Measurements from ENCODE around the gene TPX2.
A peak's percentile ranks its signal among the peaks of the same experiment; 100 is the strongest.

Gene TPX2

GRCh38 chr20:31830406-31830981 lies 91.4 kb downstream of the TPX2 start:
- no peak for DNase-seq (ENCODE audit: low read depth in 2 of 2, low spot score in 1 of 2)

- no peak for DNase-seq (ENCODE audit: low read depth in 2 of 2, low spot score in 1 of 2)
These were observed 92.1 kb downstream of the TPX2 start for GRCh38 chr20:31831211-31831610.

GRCh38 chr20:31831771-31832306 lies 92.7 kb downstream of the TPX2 start:
- DNase-seq (ENCODE audit: low read depth in 2 of 2, low spot score in 1 of 2), result no peak

- peak in 1 of 2 donors; percentile 37 for DNase-seq (ENCODE audit: low read depth in 2 of 2, low spot score in 1 of 2)
These were observed 94.2 kb downstream of the TPX2 start for GRCh38 chr20:31833130-31833930.

GRCh38 chr20:31833931-31834521 lies 94.9 kb downstream of the TPX2 start:
- no peak for DNase-seq (ENCODE audit: low read depth in 2 of 2, low spot score in 1 of 2)

GRCh38 chr20:31835554-31835953 lies 96.5 kb downstream of the TPX2 start:
- DNase-seq (ENCODE audit: low read depth in 2 of 2, low spot score in 1 of 2), result no peak

- DNase-seq (ENCODE audit: low read depth in 2 of 2, low spot score in 1 of 2), result peak in 1 of 2 donors; percentile 6
These were observed 97.1 kb downstream of the TPX2 start for GRCh38 chr20:31835977-31836852.

GRCh38 chr20:31836853-31837608 lies 97.9 kb downstream of the TPX2 start:
- DNase-seq (ENCODE audit: low read depth in 2 of 2, low spot score in 1 of 2), result no peak

- DNase-seq (ENCODE audit: low read depth in 2 of 2, low spot score in 1 of 2), result no peak
These were observed 98.9 kb downstream of the TPX2 start for GRCh38 chr20:31837896-31838397.

GRCh38 chr20:31838646-31839292 lies 99.7 kb downstream of the TPX2 start:
- no peak for DNase-seq (ENCODE audit: low read depth in 2 of 2, low spot score in 1 of 2)

GRCh38 chr20:31839782-31840487 lies 100.8 kb downstream of the TPX2 start:
- no peak for DNase-seq (ENCODE audit: low read depth in 2 of 2, low spot score in 1 of 2)

GRCh38 chr20:31840906-31841816 lies 102.1 kb downstream of the TPX2 start:
- no peak for DNase-seq (ENCODE audit: low read depth in 2 of 2, low spot score in 1 of 2)

- no peak for DNase-seq (ENCODE audit: low read depth in 2 of 2, low spot score in 1 of 2)
These were observed 102.8 kb downstream of the TPX2 start for GRCh38 chr20:31841928-31842327.

GRCh38 chr20:31842471-31843157 lies 103.5 kb downstream of the TPX2 start:
- DNase-seq (ENCODE audit: low read depth in 2 of 2, low spot score in 1 of 2), result no peak

- DNase-seq (ENCODE audit: low read depth in 2 of 2, low spot score in 1 of 2), result no peak
These were observed 104.2 kb downstream of the TPX2 start for GRCh38 chr20:31843288-31843687.

GRCh38 chr20:31843881-31844280 lies 104.8 kb downstream of the TPX2 start:
- DNase-seq (ENCODE audit: low read depth in 2 of 2, low spot score in 1 of 2), result no peak

- DNase-seq (ENCODE audit: low read depth in 2 of 2, low spot score in 1 of 2), result no peak
These were observed 105.7 kb downstream of the TPX2 start for GRCh38 chr20:31844737-31845299.

Measured in stimulated activated CD8-positive, alpha-beta memory T cell treated with anti-CD3 and anti-CD28 coated beads, Interleukin-4, amount 100 ng/mL, for 1 hour (primary cell).